Right lobe of liver (tissue), 6 donors: ENCODE data around the gene FOS. TPM values are rescaled to one million over a fixed set of nuclear protein-coding genes. Genes with fewer than 3 reads are reported as not detected.
A peak's percentile ranks its signal among the peaks of the same experiment; 100 is the strongest.

Source experiments
- ATAC-seq, 4 donors: fragments of 200-7000 bp; cut with Tn5 transposase; one replicate each; pipeline ENCODE4 v1.9.1; 2020; ENCODE audit warnings: mild to moderate bottlenecking in 4 of 4, moderate library complexity in 4 of 4
- DNase-seq, 3 donors: peaks; one replicate each; pipeline ENCODE4 v3.0.0-alpha.2; 2020
- H3K27ac ChIP-seq, 3 donors: fragments of 200-600 bp; one replicate each; pipeline ENCODE4 v1.8.0; 2022
- H3K27me3 ChIP-seq, 2 donors: fragments of 200-600 bp; one replicate each; pipeline ENCODE4 v1.8.0; 2022
- H3K36me3 ChIP-seq, 4 donors: fragments of 200-600 bp; sonication (generic) in 1 of 4; one replicate each; pipeline versions ENCODE4 v1.5.1 to v1.8.0; 2017 to 2022; ENCODE audit warnings: control low read depth in 1 of 4
- H3K4me1 ChIP-seq, 4 donors: fragments of 200-600 bp; sonication (generic) in 1 of 4; one replicate each; pipeline versions ENCODE4 v1.5.1 to v1.8.0; 2017 to 2022; ENCODE audit warnings: control low read depth in 1 of 4
- H3K4me3 ChIP-seq, 3 donors: fragments of 200-600 bp; one replicate each; pipeline ENCODE4 v1.8.0; 2022
- H3K9me3 ChIP-seq, 4 donors: fragments of 200-600 bp; sonication (generic) in 1 of 4; one replicate each; pipeline versions ENCODE4 v1.5.1 to v1.8.0; 2017 to 2022; ENCODE audit warnings: control low read depth in 1 of 4
- CTCF ChIP-seq, 4 donors: fragments of 200-600 bp in 3 of 4; fragments of 450-650 bp in 1 of 4; IDR thresholded peaks; one replicate each; pipeline versions ENCODE4 v1.5.1 to v1.8.0; 2016 to 2022; ENCODE audit warnings: antibody characterized with exemption in 4 of 4, mild to moderate bottlenecking in 2 of 4
- POLR2A ChIP-seq: fragments of 450-650 bp; IDR thresholded peaks from one replicate; pipeline ENCODE4 v1.6.1; 2017; ENCODE audit warnings: antibody characterized with exemption, mild to moderate bottlenecking
- WGBS: methylation state at CpG from one replicate; pipeline ENCODE4 v1.1.6; 2018; ENCODE audit warnings: low coverage, low lambda C conversion rate; ENCODE audit not compliant: insufficient coverage; ENCODE audit errors: missing lambda C conversion rate; 5-methylcytosine and 5-hydroxymethylcytosine counted together
- intact Hi-C, 2 donors: fragments of 100-400 bp; cut with DNase I; formaldehyde crosslinking; loops; one replicate each; pipeline versions ENCODE4 v1.11.2 to v1.14.1; 2022
- total RNA-seq, 6 experiments: library from RNA; depleted of rRNA in 2 of 6; stranded (reverse); fragments of >200 nt in 2 of 6; fragmentation: NEBNext Ultra II Directional in 3 of 6; extraction: Animal tissue kit (Norgen Biotek cat#: 25700) in 3 of 6; gene quantifications; one replicate each; pipeline versions ENCODE4 v1.1.0 to v1.2.4, GENCODE V29; 2016 to 2023
- donor health status: DM: no; HTN: yes; CAD: no.
- donor health status: DM: no; HTN: no; CAD: no.
- donor health status: DM: no; HTN: no; CAD: no.
- donor health status: DM: no; HTN: yes; CAD: no.
- donor health status: DM: no; HTN: yes; CAD: no.

Gene FOS
- total RNA-seq, 6 experiments from 2014 or later = 9.9 to 151 (median 49.5) TPM

GRCh38 chr14:75295491-75296345, 17.1 kb downstream of the FOS start:
- intact Hi-C loops = loop anchor here in 1 of 2 donors (5.0 kb wide), 1 partner anchor 163 kb away; no protein-coding TSS in a partner anchor

GRCh38 chr14:75297411-75298040, 18.9 kb downstream of the FOS start:
- Histone ChIP-seq H3K36me3 (no peaks in the 10 kb centered on the region), H3K27me3 (no peaks in the 10 kb centered on the region), H3K4me3 (no peak overlapping the region), H3K4me1 (peaks cover 0 to 21% (median 6%) of the 10 kb centered on the region in 4 donors), H3K27ac (peak overlapping the region; percentile 21 to 99 (median 88)), H3K9me3 (no peaks in the 10 kb centered on the region)
- ATAC-seq (no peak), DNase-seq (no peak)
- no peak for TF ChIP-seq CTCF (IDR thresholded peaks at IDR 0.05)
- peak; percentile 12 for TF ChIP-seq POLR2A
- WGBS = 70% methylated on average over 4 of the region's 10 CpGs
- intact Hi-C loops = loop anchor here in 1 of 2 donors (5.0 kb wide), 1 partner anchor 165 kb away; no protein-coding TSS in a partner anchor

More at GRCh38 chr14:75295491-75296345, 17.1 kb downstream of the FOS start:
- ATAC-seq (peak; percentile 51 to 60 (median 56)), DNase-seq (peak; percentile 82 to 88 (median 86))
- H3K9me3 ChIP-seq = no peaks in the 10 kb centered on the region
- H3K4me1 ChIP-seq = peaks cover 0 to 26% (median 6%) of the 10 kb centered on the region in 4 donors
- peak overlapping the region; percentile 58 to 60 (median 58) for H3K4me3 ChIP-seq
- H3K27ac ChIP-seq = peak overlapping the region; percentile 88 to 99 (median 90)
- WGBS = under 1% methylated on average over 15 of the region's 19 CpGs
- TF ChIP-seq POLR2A = peak; percentile 28
- peak; percentile 94 to 98 (median 97) for TF ChIP-seq CTCF (IDR thresholded peaks at IDR 0.05)
- H3K36me3 ChIP-seq = no peaks in the 10 kb centered on the region
- H3K27me3 ChIP-seq = no peaks in the 10 kb centered on the region

GRCh38 chr14:75298187-75298965, 19.7 kb downstream of the FOS start:
- intact Hi-C loops = loop anchor here in 1 of 2 donors (5.0 kb wide), 1 partner anchor 166 kb away; no protein-coding TSS in a partner anchor
- TF ChIP-seq CTCF (IDR thresholded peaks at IDR 0.05) = no peak
- TF ChIP-seq POLR2A = peak; percentile 17
- DNase-seq (peak in 2 of 3 donors; percentile 65 to 70), ATAC-seq (no peak)
- WGBS = 73% methylated on average over 5 of the region's 9 CpGs
- Histone ChIP-seq H3K4me1 (peaks cover 0 to 16% (median 6%) of the 10 kb centered on the region in 4 donors), H3K9me3 (no peaks in the 10 kb centered on the region), H3K36me3 (no peaks in the 10 kb centered on the region), H3K4me3 (no peak overlapping the region), H3K27me3 (no peaks in the 10 kb centered on the region), H3K27ac (peak overlapping the region; percentile 26 to 99 (median 44))

- ATAC-seq = no peak
- intact Hi-C loops = loop anchor here in 1 of 2 donors (5.0 kb wide), 1 partner anchor 167 kb away; no protein-coding TSS in a partner anchor
- 15% methylated on average over 3 of the region's 8 CpGs for WGBS
Observed at GRCh38 chr14:75299059-75299458, 20.4 kb downstream of the FOS start.

More at GRCh38 chr14:75299059-75299458, 20.4 kb downstream of the FOS start:
- H3K4me1 ChIP-seq = peaks cover 0 to 12% (median 5%) of the 10 kb centered on the region in 4 donors
- no peak for DNase-seq
- no peaks in the 10 kb centered on the region for H3K27me3 ChIP-seq
- H3K36me3 ChIP-seq = no peaks in the 10 kb centered on the region
- no peak overlapping the region for H3K4me3 ChIP-seq
- TF ChIP-seq POLR2A (no peak), CTCF (IDR thresholded peaks at IDR 0.05) (no peak)
- peak overlapping the region; percentile 23 to 99 (median 26) for H3K27ac ChIP-seq
- no peaks in the 10 kb centered on the region for H3K9me3 ChIP-seq
